ENCODE results near the gene FRAT1.
"Not testable (repeated sequence)": the region's sequence is repeated elsewhere in the genome, so short reads cannot be mapped to it uniquely, and the experiment has no call there.

Gene FRAT1

GRCh38 chr10:97334370-97335175 is 15.5 kb downstream of the FRAT1 start, which contains the start of gene FRAT2:
Gene FRAT2, minus strand, starts transcription at chr10:97334729. Its CDS starts 157 bp downstream, at chr10:97334572.
- peaks cover 43% of the 10 kb centered on the region for H3K36me3 Mint-ChIP-seq (ENCODE audit: low read depth)
- H3K27me3 Mint-ChIP-seq, result no peaks in the 10 kb centered on the region
- peak within 1 kb of the TSS; percentile 91 for H3K4me3 Mint-ChIP-seq
- H3K27ac Mint-ChIP-seq, result peak within 1 kb of the TSS; percentile 98
- peaks cover 68% of the 10 kb centered on the region for H3K4me1 Mint-ChIP-seq (ENCODE audit: low read depth)
- intact Hi-C loops (cut with micrococcal nuclease), result loop anchor here (5.0 to 10.0 kb wide), 3 partner anchors 33 to 70 kb away; partner anchors contain the start of gene RRP12
- no peaks in the 10 kb centered on the region for H3K9me3 Mint-ChIP-seq

- peak overlapping the region; percentile 75 for H3K4me3 Mint-ChIP-seq
- H3K36me3 Mint-ChIP-seq (ENCODE audit: low read depth), result peaks cover 37% of the 10 kb centered on the region
- H3K4me1 Mint-ChIP-seq (ENCODE audit: low read depth), result peaks cover 62% of the 10 kb centered on the region
- no peaks in the 10 kb centered on the region for H3K27me3 Mint-ChIP-seq
- peak overlapping the region; percentile 98 for H3K27ac Mint-ChIP-seq
- no peaks in the 10 kb centered on the region for H3K9me3 Mint-ChIP-seq
- intact Hi-C loops (cut with micrococcal nuclease), result loop anchor here (10.0 kb wide), 1 partner anchor 70 kb away; the partner anchor contains the start of gene RRP12
Observed at GRCh38 chr10:97335188-97335619, 16.1 kb downstream of the FRAT1 start.

DNA sequence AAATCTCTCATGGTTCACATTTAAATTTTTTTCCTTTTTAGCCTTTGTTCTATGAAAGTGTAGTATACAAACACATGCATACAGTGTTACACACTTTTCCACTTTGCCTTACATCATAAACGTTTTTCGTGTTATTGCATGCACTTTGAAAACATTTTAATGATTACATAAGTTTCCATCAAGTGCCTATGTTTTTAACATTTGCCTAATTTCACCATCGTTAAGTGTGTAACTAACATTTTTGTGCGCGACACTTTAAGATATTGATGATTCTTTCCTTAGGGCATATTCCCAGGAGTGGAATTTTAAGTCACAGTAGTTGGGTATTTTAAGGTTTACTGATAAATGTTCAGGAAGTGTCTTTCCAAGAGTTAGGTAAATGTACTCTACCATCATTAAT is 16.9 kb downstream of the FRAT1 start:
- peaks cover 54% of the 10 kb centered on the region for H3K4me1 Mint-ChIP-seq (ENCODE audit: low read depth)
- H3K9me3 Mint-ChIP-seq, result no peaks in the 10 kb centered on the region
- peaks cover 29% of the 10 kb centered on the region for H3K36me3 Mint-ChIP-seq (ENCODE audit: low read depth)
- intact Hi-C loops (cut with micrococcal nuclease), result loop anchor here (10.0 kb wide), 1 partner anchor 69 kb away; the partner anchor contains the start of gene RRP12
- H3K27me3 Mint-ChIP-seq, result no peaks in the 10 kb centered on the region
- no peak overlapping the region for H3K4me3 Mint-ChIP-seq
- H3K27ac Mint-ChIP-seq, result peak overlapping the region; percentile 98

DNA sequence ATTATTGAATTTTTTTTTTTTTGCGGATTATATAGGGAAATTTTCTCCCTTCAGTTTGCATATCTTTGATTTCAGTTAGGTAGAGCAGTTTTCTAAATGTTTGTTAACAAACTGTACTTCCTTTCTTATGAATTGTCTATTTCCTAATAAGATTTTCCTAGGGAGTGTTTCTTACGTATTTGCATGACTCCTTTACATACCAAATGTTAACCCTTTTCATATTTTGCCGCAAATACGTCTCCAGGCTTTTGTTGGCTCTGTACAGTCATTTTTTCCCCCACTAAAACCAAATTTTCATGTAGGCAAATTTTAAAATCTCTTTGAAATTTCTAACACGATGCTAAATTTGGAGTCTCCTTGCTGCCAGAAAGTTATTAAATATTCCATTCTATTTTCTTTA is 17.4 kb downstream of the FRAT1 start:
- no peak overlapping the region for H3K4me3 Mint-ChIP-seq
- H3K9me3 Mint-ChIP-seq, result no peaks in the 10 kb centered on the region
- peak overlapping the region; percentile 98 for H3K27ac Mint-ChIP-seq
- peaks cover 50% of the 10 kb centered on the region for H3K4me1 Mint-ChIP-seq (ENCODE audit: low read depth)
- H3K36me3 Mint-ChIP-seq (ENCODE audit: low read depth), result peaks cover 25% of the 10 kb centered on the region
- no peaks in the 10 kb centered on the region for H3K27me3 Mint-ChIP-seq
- intact Hi-C loops (cut with micrococcal nuclease), result loop anchor here (10.0 kb wide), 1 partner anchor 68 kb away; the partner anchor contains the start of gene RRP12

DNA sequence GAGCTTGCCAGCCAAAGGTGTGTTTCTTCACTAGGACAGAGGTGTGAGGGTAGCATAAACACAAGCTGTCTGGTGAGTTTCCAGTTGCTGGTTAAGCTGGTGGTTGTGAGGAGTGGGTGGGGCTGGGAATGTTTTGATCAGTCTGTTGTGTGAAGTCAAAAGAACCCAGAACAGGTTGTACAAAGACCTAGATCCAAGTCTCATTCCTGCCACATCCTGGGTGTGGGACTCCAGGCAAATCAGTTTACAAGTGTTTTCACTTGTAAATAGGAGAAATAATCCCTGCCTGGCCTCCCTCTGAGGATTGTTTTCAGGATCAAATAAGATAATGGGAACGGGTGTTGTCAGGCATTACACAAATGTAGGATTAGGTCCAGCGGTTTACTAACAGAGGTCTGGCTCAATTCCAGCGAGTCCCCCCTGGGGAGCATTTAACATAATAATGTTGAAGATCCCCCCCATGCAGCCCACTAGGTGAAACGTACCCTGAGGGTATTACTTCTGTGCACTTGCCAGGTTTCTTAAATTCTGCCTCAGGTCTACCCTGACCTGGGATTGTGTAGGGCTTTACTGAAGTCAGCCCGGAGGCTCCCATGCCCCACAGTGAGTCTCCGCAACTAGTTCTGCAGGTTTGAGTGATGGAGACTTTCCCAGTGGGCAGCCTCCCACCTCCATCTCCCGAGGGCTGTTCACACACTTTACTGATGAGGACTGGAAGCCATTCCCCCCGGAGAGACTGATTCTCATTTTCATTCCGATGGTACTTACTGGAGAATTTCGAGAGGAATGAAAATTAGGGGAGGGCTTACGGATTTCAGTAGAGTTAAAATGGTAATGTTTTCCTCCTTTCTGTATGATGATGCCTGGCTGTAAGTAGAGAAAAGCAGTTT is 18.1 kb downstream of the FRAT1 start:
- Mint-ChIP-seq H3K27me3 (no peaks in the 10 kb centered on the region), H3K4me1 (ENCODE audit: low read depth) (peaks cover 43% of the 10 kb centered on the region), H3K27ac (no peak overlapping the region), H3K9me3 (no peaks in the 10 kb centered on the region), H3K4me3 (no peak overlapping the region), H3K36me3 (ENCODE audit: low read depth) (peaks cover 17% of the 10 kb centered on the region)
- intact Hi-C loops (cut with micrococcal nuclease), result loop anchor here (10.0 kb wide), 1 partner anchor 68 kb away; the partner anchor contains the start of gene RRP12

DNA sequence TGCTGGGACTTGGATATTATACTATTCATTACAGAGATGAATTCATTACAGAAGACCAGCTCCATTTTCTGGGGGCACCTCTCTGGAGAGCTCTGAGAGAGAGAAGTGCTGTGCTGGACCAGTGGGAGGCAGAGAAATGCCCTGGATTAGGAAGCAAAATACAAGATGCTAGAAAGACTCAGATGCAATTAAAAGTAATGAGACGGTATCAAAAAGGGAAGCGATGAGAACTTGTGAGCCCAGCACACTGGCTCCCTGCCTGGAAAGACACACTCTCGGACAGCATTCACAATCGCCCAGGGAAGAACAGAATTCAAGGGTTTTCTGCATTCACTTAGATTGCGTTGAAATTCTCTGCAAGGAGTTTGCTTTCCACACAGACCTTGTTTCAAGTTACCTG is 19.0 kb downstream of the FRAT1 start:
- Mint-ChIP-seq H3K4me1 (ENCODE audit: low read depth) (peaks cover 34% of the 10 kb centered on the region), H3K9me3 (no peaks in the 10 kb centered on the region), H3K4me3 (no peak overlapping the region), H3K36me3 (ENCODE audit: low read depth) (peaks cover 9% of the 10 kb centered on the region), H3K27me3 (no peaks in the 10 kb centered on the region), H3K27ac (no peak overlapping the region)
- intact Hi-C loops (cut with micrococcal nuclease), result loop anchor here (10.0 kb wide), 1 partner anchor 67 kb away; the partner anchor contains the start of gene RRP12

GRCh38 chr10:97341416-97341815 is 22.3 kb downstream of the FRAT1 start:
- no peaks in the 10 kb centered on the region for H3K27me3 Mint-ChIP-seq
- H3K4me3 Mint-ChIP-seq, result no peak overlapping the region
- no peaks in the 10 kb centered on the region for H3K9me3 Mint-ChIP-seq
- no peaks in the 10 kb centered on the region for H3K36me3 Mint-ChIP-seq (ENCODE audit: low read depth)
- H3K4me1 Mint-ChIP-seq (ENCODE audit: low read depth), result peaks cover 19% of the 10 kb centered on the region
- intact Hi-C loops (cut with micrococcal nuclease), result no loop called here
- no peak overlapping the region for H3K27ac Mint-ChIP-seq

- H3K4me3 Mint-ChIP-seq; H3K27ac Mint-ChIP-seq; H3K4me1 Mint-ChIP-seq (ENCODE audit: low read depth); H3K36me3 Mint-ChIP-seq (ENCODE audit: low read depth); H3K27me3 Mint-ChIP-seq; H3K9me3 Mint-ChIP-seq; intact Hi-C loops (cut with micrococcal nuclease): not testable (repeated sequence)
Observed at GRCh38 chr10:97343664-97344063, 24.6 kb downstream of the FRAT1 start.

DNA sequence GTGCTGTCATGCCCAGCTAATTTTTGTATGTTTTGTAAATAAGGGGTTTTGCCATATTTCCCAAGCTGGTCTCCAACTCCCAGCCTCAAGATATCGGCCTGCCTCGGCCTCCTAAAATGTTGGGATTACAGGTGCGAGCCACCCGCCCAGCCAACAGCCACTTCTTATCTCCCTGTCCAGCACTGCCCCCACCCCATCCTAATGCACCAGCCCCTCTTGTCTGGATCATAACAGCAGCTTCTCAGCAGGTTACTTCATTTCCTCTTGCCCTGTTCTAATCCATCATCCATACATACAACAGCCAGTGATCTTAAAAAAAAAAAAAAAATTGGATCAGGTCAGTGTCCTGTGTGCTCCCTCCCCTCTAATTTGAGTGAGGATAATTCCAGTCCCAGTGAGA is 28.2 kb downstream of the FRAT1 start:
- peaks cover 10% of the 10 kb centered on the region for H3K36me3 Mint-ChIP-seq (ENCODE audit: low read depth)
- H3K9me3 Mint-ChIP-seq, result no peaks in the 10 kb centered on the region
- H3K27ac Mint-ChIP-seq, result no peak overlapping the region
- no peaks in the 10 kb centered on the region for H3K27me3 Mint-ChIP-seq
- H3K4me3 Mint-ChIP-seq, result no peak overlapping the region
- no peaks in the 10 kb centered on the region for H3K4me1 Mint-ChIP-seq (ENCODE audit: low read depth)
- intact Hi-C loops (cut with micrococcal nuclease), result no loop called here

DNA sequence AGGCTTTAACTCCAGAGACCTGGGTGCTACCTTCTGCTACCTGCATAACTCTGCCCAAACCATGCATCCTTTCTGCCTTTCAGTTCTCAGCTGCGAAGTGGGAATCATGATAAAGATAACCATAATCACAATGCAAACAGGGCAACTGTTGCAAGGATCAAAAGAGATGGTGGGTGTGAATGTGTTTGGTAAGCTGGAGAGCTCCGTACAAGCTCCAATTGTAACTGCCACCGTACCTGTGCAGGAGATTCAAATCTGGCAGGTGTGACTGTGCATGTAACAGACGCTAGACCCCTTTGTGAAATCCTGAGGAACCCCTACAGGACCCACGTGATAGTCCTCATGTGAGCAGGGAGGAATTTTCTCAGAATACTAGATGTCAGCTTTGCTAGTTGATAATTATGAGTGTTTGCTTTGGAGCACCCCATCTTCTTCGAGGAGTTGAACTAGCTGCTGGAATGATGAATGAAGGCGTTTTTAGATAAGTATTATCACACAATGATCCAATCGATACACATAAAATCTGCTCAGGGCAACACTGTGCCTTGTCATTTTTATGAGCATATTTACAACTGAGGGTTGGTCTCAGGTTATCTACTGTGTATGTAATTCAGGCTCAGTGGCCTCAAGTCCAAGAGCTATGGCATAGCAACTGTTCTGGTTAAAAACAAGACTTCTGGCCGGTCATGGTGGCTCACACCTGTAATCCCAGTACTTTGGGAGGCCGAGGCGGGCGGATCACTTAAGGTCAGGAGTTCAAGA is 30.9 kb downstream of the FRAT1 start:
- intact Hi-C loops (cut with micrococcal nuclease), result no loop called here
- no peaks in the 10 kb centered on the region for H3K9me3 Mint-ChIP-seq
- H3K27ac Mint-ChIP-seq, result no peak overlapping the region
- H3K4me3 Mint-ChIP-seq, result no peak overlapping the region
- peaks cover 13% of the 10 kb centered on the region for H3K4me1 Mint-ChIP-seq (ENCODE audit: low read depth)
- no peaks in the 10 kb centered on the region for H3K27me3 Mint-ChIP-seq
- peaks cover 10% of the 10 kb centered on the region for H3K36me3 Mint-ChIP-seq (ENCODE audit: low read depth)

DNA sequence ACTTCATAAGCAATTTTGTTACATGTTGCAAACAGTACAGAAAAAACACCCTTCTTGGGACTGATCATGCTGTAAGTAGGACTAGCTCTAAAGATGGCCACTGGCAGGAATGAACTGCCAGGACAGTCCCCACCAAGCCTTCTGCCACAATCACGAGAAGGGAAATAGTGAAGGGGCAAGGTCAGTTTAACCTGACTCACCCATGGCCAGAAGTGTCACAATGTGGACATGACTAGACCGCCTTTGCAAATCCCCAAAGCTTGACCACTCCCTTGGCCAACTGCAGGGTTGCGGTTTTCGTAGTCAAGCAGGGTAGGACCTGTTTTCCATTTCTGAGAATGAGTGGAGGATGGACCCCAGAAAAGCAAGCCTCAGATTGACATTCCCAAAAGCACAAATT is 34.9 kb downstream of the FRAT1 start:
- H3K9me3 Mint-ChIP-seq, result no peaks in the 10 kb centered on the region
- H3K27ac Mint-ChIP-seq, result peak overlapping the region; percentile 72
- intact Hi-C loops (cut with micrococcal nuclease), result no loop called here
- H3K27me3 Mint-ChIP-seq, result no peaks in the 10 kb centered on the region
- H3K4me1 Mint-ChIP-seq (ENCODE audit: low read depth), result peaks cover 52% of the 10 kb centered on the region
- H3K4me3 Mint-ChIP-seq, result no peak overlapping the region
- H3K36me3 Mint-ChIP-seq (ENCODE audit: low read depth), result peaks cover 39% of the 10 kb centered on the region

GRCh38 chr10:97355571-97355975 is 36.5 kb downstream of the FRAT1 start:
- H3K9me3 Mint-ChIP-seq, result no peaks in the 10 kb centered on the region
- H3K4me1 Mint-ChIP-seq (ENCODE audit: low read depth), result peaks cover 68% of the 10 kb centered on the region
- H3K36me3 Mint-ChIP-seq (ENCODE audit: low read depth), result peaks cover 50% of the 10 kb centered on the region
- H3K27ac Mint-ChIP-seq, result peak overlapping the region; percentile 72
- peak overlapping the region; percentile 7 for H3K4me3 Mint-ChIP-seq
- H3K27me3 Mint-ChIP-seq, result no peaks in the 10 kb centered on the region
- intact Hi-C loops (cut with micrococcal nuclease), result no loop called here

GRCh38 chr10:97356318-97356914 is 37.3 kb downstream of the FRAT1 start:
- Mint-ChIP-seq H3K36me3 (ENCODE audit: low read depth) (peaks cover 50% of the 10 kb centered on the region), H3K4me3 (no peak overlapping the region), H3K27ac (peak overlapping the region; percentile 72), H3K4me1 (ENCODE audit: low read depth) (peaks cover 76% of the 10 kb centered on the region), H3K9me3 (no peaks in the 10 kb centered on the region), H3K27me3 (no peaks in the 10 kb centered on the region)
- intact Hi-C loops (cut with micrococcal nuclease), result no loop called here
